DMS114 treated with DMSO at 0.1 percent for 48 hours (cell line): ENCODE results near the gene VPS37C.

ENCODE experiments used
- DNase-seq: peaks from one replicate; lab custom pipeline; 2025; ENCODE audit not compliant: unreplicated experiment; lab: John Stamatoyannopoulos, UW

VPS37C gene

GRCh38 chr11:61119055-61119454, 42.2 kb downstream of the VPS37C start:
- DNase-seq, result no peak

GRCh38 chr11:61118406-61118805, 42.8 kb downstream of the VPS37C start:
- no peak for DNase-seq

GRCh38 chr11:61118004-61118403, 43.2 kb downstream of the VPS37C start:
- DNase-seq, result no peak

GRCh38 chr11:61117168-61117520, 44.1 kb downstream of the VPS37C start:
- no peak for DNase-seq

GRCh38 chr11:61116426-61117167, 44.6 kb downstream of the VPS37C start:
- DNase-seq, result no peak

- DNase-seq, result no peak
Observed at GRCh38 chr11:61115498-61116224, 45.6 kb downstream of the VPS37C start.

GRCh38 chr11:61114913-61115312, 46.3 kb downstream of the VPS37C start:
- no peak for DNase-seq

GRCh38 chr11:61113201-61113600, 48.0 kb downstream of the VPS37C start:
- DNase-seq, result no peak

- no peak for DNase-seq
Observed at GRCh38 chr11:61112575-61112974, 48.7 kb downstream of the VPS37C start.

- no peak for DNase-seq
Observed at GRCh38 chr11:61111786-61112517, 49.3 kb downstream of the VPS37C start.

- no peak for DNase-seq
Observed at GRCh38 chr11:61111050-61111435, 50.2 kb downstream of the VPS37C start.

- DNase-seq, result no peak
Observed at GRCh38 chr11:61110255-61111049, 50.8 kb downstream of the VPS37C start.

- DNase-seq, result no peak
Observed at GRCh38 chr11:61109671-61110070, 51.6 kb downstream of the VPS37C start.

GRCh38 chr11:61108847-61109585, 52.2 kb downstream of the VPS37C start:
- DNase-seq, result no peak

GRCh38 chr11:61107888-61108287, 53.3 kb downstream of the VPS37C start:
- DNase-seq, result no peak

- no peak for DNase-seq
Observed at GRCh38 chr11:61106894-61107470, 54.2 kb downstream of the VPS37C start.

GRCh38 chr11:61106296-61106695, 54.9 kb downstream of the VPS37C start:
- DNase-seq, result no peak

GRCh38 chr11:61104963-61105362, 56.3 kb downstream of the VPS37C start:
- no peak for DNase-seq

- no peak for DNase-seq
Observed at GRCh38 chr11:61103851-61104423, 57.3 kb downstream of the VPS37C start.
